Nasal cavity respiratory epithelium epithelial cell of viscerocranial mucosa (primary cell): Measurements from ENCODE around the gene RAD54L. TPM values are rescaled to one million over a fixed set of nuclear protein-coding genes. Genes with fewer than 3 reads are reported as not detected.

ENCODE experiments used
- total RNA-seq: library from RNA; depleted of rRNA; stranded (reverse); fragments of >200 nt; gene quantifications from 2 replicates; pipeline ENCODE4 v1.2.3, GENCODE V29; 2014

The RAD54L gene
- under 0.01 and 0.28 TPM in 2 replicates for total RNA-seq

DNA sequence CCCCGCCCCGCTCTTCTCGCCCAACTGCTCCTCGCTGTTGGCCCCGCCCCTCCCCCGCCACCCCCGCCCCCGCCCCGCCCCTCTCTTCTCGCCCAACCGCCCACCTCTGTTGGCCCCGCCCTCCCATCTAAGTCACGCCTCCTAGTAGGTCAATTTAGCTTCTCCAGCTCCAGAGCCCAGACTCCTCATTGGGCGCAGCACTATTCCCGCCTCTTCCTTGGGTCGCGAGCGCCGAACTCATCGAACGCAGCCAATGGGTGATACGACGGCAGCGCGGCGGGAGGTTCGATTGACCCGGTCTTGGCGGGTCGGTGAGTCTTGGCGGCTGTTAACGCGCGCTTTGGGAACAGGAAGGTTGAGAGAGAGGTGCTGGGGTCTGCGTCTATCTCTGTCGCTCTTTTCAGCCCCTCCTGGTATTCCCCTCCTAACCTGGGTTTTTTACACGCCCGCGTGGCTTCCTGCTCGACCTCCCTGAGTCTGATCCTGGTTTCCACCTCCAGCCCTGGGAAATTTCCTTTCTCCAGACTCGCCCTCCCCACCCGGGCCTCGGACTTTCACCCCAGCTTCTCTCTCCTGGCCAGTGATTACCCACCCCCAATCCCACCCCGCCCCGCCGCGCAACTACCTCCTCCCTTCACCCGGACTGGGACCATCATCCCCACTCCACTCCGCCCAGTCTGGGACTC, at the start of gene RAD54L:
Gene RAD54L, plus strand, starts transcription at position 328 of the 686 bp plus-strand sequence. CDS start 643 bp downstream, outside the sequence.

DNA sequence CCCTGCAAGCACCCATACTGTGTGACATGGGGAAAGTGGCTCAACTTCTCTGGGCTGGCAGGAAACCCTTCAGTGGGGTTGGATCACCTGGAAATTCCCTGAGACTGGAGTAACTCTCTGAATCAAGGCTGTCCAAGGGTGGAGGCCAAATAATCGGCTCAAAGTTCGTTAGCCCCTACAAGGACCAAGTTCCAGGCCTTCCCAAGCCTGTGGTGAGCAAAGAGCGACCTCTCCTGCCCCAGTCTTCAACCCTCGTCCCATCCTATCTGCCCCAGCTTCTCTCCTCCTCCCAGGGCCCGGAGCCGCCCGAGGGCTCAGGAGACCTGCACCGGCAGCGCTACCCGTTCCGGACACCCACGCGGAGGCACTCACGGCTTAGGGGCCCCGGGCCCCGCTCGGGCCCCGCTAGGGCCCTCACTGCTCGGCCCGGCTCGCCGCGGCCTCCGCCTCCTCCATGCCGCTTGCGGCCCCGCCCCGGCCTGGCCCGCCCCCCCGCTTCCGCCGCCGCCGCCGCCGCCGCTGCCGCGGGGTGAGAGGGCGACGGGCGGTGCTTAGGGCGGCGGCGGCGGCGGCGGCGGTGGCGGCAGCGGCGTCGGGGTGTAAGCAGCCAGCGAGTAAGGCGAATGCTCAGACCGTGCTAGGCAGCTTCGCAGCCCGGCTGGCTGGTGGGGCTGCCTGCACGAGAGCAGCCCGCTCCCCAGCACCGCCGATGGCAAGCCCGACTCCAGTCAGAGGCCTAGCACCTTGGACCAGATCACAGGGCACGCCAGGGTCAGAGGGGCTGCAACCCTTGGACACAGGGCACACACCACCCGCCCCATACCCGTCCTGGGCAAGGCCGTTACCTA, 49.4 kb upstream of the RAD54L start, which contains the start of gene POMGNT1:
Gene POMGNT1, minus strand, starts transcription at position 471 of the 848 bp plus-strand sequence. CDS start 613 bp downstream, outside the sequence.

DNA sequence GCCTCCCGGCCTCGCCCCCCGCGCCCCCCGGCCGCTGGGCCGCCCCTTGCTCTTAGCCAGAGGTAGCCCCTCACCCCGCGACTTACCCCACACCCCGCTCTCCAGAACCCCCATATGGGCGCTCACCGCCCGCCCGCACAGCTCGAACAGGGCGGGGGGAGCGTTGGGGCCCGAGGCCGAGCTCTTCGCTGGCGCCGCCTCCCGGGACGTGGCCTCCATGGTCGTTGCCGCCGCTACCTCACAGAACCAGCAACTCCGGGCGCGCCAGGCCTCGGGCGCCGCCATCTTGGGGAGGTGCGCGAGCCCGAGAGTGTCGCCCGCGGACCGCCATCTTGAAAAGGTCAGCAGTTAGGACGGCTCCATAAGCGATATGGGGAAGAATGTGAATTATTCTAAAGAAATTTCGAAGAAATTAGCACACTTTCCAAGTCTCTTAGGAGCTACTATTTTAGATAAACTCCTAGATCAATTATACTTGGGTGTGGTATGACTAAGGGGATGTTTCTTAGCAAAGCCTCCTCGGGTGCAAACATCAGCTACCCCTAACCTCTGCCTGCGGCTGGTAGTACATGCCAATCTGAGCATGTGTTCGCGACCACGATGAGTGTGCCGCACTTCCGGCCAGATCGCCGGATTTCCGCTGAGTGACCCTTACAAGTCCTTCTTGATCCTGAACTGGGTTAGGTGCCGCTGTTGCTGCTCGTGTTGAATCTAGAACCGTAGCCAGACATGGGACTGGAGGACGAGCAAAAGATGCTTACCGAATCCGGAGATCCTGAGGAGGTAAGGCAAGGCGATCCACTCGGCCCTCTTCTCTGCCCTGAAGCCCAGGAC, 55.7 kb downstream of the RAD54L start, which contains the start of the genes LRRC41 and UQCRH:
Gene LRRC41, minus strand, starts transcription at position 579 of the 834 bp plus-strand sequence. Its CDS starts 294 bp downstream, at position 285.
Gene UQCRH, plus strand, starts transcription at position 661 of the 834 bp plus-strand sequence. Its CDS starts 69 bp downstream, at position 730.

Other genes with a start within 250 kb of the RAD54L start
- 3.4 and 16.7 TPM in 2 replicates for gene PIK3R3, start 115.1 kb upstream of the RAD54L start, total RNA-seq
- 19.1 and 28.4 TPM in 2 replicates for gene TSPAN1, start 72.7 kb upstream of the RAD54L start, total RNA-seq
- gene P3R3URF, start 71.3 kb upstream of the RAD54L start, total RNA-seq: not detected in 2 replicates
- 48.5 and 57.4 TPM in 2 replicates for gene POMGNT1, start 49.3 kb upstream of the RAD54L start, total RNA-seq
- 3.4 and 5.1 TPM in 2 replicates for gene LURAP1, start 44.4 kb upstream of the RAD54L start, total RNA-seq
- 75.2 and 75.7 TPM in 2 replicates for gene LRRC41, start 55.9 kb downstream of the RAD54L start, total RNA-seq
- gene UQCRH, start 55.9 kb downstream of the RAD54L start, total RNA-seq: 214 and 239 TPM in 2 replicates
- gene NSUN4, start 93.0 kb downstream of the RAD54L start, total RNA-seq: 19.8 and 27.1 TPM in 2 replicates
- 7.2 and 11.7 TPM in 2 replicates for gene FAAH, start 146.6 kb downstream of the RAD54L start, total RNA-seq
- gene DMBX1, start 242.1 kb downstream of the RAD54L start, total RNA-seq: under 0.01 TPM in 1 of 2 replicates, not detected in the other